ENCODE results near the gene ADAMTS16. TPM values are rescaled to one million over a fixed set of nuclear protein-coding genes. Genes with fewer than 3 reads are reported as not detected.

ADAMTS16 gene
- total and polyA plus RNA-seq, 2 donors (not counting 3 experiments of a cell fraction or from before 2014, with no cell fraction given): not detected

DNA sequence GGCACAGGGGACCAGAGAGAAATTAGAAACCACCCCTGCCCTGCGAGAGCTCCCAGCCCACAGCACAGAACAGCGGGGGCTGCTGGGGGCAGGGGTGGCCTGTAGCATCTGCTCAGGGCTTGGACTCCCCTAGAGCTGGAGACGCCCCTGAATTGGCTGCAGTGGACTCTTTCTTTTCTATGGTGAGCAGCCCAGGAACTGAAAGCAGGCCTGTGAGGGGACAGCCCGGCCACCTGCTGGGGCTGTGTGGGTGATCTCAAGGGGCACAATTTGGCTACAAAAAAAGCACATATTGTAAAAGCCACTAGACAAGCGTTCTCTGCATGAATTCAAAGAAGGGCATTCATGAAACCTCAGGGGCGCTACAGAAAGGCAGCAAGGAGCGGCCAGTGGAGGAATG, 224.8 kb downstream of the ADAMTS16 start:
- dilution Hi-C loops (cut with MboI; ENCODE audit: extremely low pct_ligation_motif_present, low sequenced_read_pairs) (no loop called here), intact Hi-C loops (cut with micrococcal nuclease) (no loop called here)
- Histone ChIP-seq H3K36me3 (ENCODE audit: control insufficient read depth in 2 of 2, extremely low read depth in 1 of 2, insufficient read depth in 2 of 2, low read length in 2 of 2) (no peaks in the 10 kb centered on the region), H3K4me1 (ENCODE audit: control insufficient read depth, extremely low read depth, insufficient read depth, low read length) (no peaks in the 10 kb centered on the region), H3K79me2 (ENCODE audit: control insufficient read depth, insufficient read depth, low read length) (no peaks in the 10 kb centered on the region), H3K27ac (ENCODE audit: insufficient read depth, low read depth, low read length) (no peak overlapping the region), H3K4me3 (replicated peaks in 1 of 3; ENCODE audit: insufficient read depth in 1 of 3, low read depth in 1 of 3, low read length in 3 of 3) (no peak overlapping the region), H3K27me3 (ENCODE audit: control insufficient read depth in 2 of 2, insufficient read depth in 2 of 2, low read length in 2 of 2) (no peaks in the 10 kb centered on the region), H3K4me2 (ENCODE audit: insufficient read depth, low read length) (no peak overlapping the region), H2AFZ (ENCODE audit: low read depth, low read length) (no peak overlapping the region), H4K20me1 (replicated peaks; ENCODE audit: control insufficient read depth, extremely low read depth, insufficient read depth, low read length) (no peaks in the 10 kb centered on the region), H3K9me1 (replicated peaks; ENCODE audit: control insufficient read depth, extremely low read depth, insufficient read depth, low read length) (no peaks in the 10 kb centered on the region), H3K9me3 (replicated peaks; ENCODE audit: control insufficient read depth, insufficient read depth, low read length) (no peaks in the 10 kb centered on the region), H3K9ac (replicated peaks; ENCODE audit: extremely low read depth, insufficient read depth, low read length) (no peak overlapping the region)
- ChIA-PET POLR2A (no interaction called here), CTCF (no interaction called here)
- BruUV-seq (replicated peaks): no TSS peak
- DNase-seq (ENCODE audit: low read depth, low spot score) (no peak), FAIRE-seq (no peak)
- TF ChIP-seq POLR2A (IDR thresholded peaks at IDR 0.05; ENCODE audit: low read depth, low read length) (no peak), EZH2 (IDR thresholded peaks at IDR 0.05; ENCODE audit: borderline replicate concordance, low read depth, low read length, severe bottlenecking) (no peak), MAX (IDR thresholded peaks at IDR 0.05; ENCODE audit: insufficient read depth, insufficient read length) (no peak), POLR2AphosphoS5 (IDR thresholded peaks at IDR 0.05; ENCODE audit: insufficient read depth, low read depth, low read length) (no peak), CTCF (IDR thresholded peaks at IDR 0.05; ENCODE audit: extremely low read depth in 1 of 2, insufficient read depth in 1 of 2, low read depth in 1 of 2, low read length in 2 of 2) (no peak), MYC (IDR thresholded peaks at IDR 0.05; ENCODE audit: low read depth, low read length) (no peak), FOS (IDR thresholded peaks at IDR 0.05; ENCODE audit: borderline replicate concordance, insufficient read depth, low read length) (no peak), JUN (IDR thresholded peaks at IDR 0.05; ENCODE audit: borderline replicate concordance, insufficient read depth, insufficient read length, low read depth) (no peak), GATA2 (IDR thresholded peaks at IDR 0.05; ENCODE audit: insufficient read depth, insufficient read length, low read depth, low read length) (no peak)

Data from endothelial cell of umbilical vein (primary cell).